Stromal cell of bone marrow (primary cell): ENCODE measurements around the gene WBP2.
A peak's percentile ranks its signal among the peaks of the same experiment; 100 is the strongest.
"Not testable (repeated sequence)": the region's sequence is repeated elsewhere in the genome, so short reads cannot be mapped to it uniquely, and the experiment has no call there.

Experiments used
- DNase-seq: peaks from one replicate; pipeline ENCODE4 v3.0.0-alpha.2; 2012; ENCODE audit warnings: low read depth

The WBP2 gene

DNA sequence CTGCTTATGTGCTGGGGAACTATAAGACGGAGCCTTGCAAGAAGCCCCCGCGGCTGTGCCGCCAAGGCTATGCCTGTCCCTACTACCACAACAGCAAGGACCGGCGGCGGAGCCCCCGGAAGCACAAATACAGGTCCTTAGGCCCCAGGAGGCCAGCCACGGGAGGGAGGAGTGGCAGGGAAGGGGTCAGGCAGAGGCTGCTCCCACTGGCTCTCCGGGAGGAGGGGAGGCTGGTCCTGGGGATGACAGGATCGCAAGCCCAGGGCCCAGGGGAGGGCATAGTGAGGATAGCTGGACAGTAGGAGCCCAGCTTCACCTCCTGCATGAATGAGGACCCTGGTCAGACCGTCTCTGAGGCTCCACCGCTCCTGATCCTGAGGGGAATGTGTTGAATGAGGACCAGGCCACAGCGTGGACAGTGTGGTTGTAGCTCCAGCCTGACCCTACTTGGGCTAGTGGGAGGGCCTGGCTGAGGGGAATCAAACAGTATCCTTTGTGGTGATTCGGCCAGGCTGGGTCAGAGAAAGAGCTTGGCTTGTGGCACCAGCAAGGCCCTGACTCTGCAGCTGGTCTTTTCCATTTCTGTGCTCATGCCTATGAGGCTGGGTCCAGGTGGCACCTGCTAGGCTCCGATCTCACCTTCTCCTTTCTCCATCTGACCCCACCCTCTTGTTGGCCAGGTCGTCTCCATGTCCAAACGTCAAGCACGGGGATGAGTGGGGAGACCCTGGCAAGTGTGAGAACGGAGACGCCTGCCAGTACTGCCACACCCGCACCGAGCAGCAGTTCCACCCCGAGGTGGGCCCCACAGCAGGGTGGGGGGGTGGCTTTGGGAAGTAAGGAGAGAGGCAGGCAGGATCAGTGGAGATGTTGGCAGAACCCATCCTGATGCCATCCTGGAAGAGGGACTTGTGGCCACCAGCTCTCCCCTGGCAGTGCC is 41.8 kb downstream of the WBP2 start:
- no peak for DNase-seq

DNA sequence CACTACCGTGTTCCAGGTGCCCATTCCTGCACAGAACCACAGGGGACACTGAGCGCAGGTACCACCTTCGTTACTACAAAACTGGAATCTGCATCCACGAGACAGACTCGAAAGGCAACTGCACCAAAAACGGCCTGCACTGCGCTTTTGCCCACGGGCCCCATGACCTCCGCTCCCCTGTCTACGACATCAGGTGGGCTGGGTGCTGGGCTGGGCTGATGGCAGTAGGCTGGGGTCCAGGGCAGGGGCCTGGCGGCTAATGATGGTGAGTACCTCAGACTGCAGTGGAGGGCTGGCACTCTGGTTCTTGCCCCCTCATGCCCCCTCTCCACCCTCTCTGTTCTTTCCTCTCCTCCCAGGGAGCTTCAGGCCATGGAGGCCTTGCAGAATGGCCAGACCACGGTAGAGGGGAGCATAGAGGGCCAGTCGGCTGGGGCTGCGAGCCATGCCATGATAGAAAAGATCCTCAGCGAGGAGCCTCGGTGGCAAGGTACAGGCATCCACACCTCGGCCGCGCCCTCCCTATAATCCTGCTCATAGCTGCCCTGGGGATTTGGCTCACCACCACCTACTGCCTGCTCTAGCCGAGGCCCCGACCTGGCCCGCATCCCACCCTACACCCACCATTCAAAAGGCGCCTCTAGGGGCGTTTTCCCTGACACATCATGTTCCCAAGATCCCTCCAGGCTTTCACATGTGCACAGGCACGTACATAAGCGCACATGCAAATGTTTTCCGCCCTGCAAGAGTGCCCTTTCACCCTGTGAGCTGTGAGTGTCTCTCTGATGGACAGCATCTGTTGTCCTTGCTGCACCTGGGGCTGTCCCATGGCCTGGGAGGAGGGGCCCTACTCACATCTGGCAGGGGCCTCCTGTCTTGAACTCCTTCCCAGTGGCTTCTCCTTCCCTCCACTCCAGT is 42.8 kb downstream of the WBP2 start:
- no peak for DNase-seq

DNA sequence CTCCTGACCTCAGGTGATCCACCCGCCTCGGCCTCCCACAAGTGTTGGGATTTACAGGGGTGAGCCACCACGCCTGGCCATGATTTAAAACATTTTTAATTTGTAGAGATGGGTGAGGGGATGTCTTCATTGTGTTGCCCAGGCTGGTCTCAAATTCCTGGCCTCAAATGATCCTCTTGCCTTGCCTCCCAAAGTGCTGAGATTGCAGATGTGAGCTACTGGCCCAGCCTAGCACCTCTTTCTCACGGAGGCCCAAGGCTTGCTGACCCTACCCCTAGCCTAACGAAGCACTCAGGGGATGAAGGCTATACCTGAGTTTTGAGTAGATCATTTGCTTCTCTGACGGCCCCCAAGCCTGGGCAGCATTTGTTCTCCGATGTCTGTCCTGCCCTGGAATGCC is 44.0 kb downstream of the WBP2 start:
- no peak for DNase-seq

DNA sequence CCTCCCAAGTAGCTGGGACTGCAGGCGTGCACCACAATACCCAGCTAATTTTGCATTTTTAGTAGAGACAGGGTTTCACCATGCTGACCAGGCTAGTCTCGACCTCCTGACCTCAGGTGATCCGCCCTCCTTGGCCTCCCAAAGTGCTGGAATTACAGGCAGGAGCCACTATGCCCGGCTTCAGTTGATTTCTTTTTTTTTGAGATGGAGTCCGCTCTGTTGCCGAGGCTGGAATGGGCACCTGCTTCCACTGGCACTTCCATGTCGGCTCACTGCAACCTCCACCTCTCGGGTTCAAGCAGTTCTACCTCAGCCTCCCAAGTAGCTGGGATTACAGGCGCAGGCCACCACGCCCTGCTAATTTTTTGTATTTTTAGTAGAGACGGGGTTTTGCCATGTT is 44.4 kb downstream of the WBP2 start:
- not testable (repeated sequence) for DNase-seq

DNA sequence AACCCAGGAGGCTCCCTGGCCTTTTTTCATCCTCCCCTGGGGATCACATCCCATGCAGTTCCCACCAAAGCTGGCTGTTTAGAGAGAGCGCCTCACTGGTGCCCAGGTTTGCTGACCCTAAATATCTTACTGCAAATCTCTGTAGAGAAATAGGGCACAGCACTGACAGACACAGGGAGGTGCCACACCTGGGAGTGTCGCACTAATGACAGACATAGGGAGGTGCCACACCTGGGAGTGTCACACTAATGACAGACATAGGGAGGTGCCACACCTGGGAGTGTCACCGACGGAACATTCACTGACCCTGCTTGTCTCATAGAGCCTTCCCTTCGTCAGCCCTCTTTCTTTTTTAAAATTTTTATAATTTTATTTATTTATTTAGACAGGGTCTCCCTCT is 44.9 kb downstream of the WBP2 start:
- DNase-seq, result no peak

DNA sequence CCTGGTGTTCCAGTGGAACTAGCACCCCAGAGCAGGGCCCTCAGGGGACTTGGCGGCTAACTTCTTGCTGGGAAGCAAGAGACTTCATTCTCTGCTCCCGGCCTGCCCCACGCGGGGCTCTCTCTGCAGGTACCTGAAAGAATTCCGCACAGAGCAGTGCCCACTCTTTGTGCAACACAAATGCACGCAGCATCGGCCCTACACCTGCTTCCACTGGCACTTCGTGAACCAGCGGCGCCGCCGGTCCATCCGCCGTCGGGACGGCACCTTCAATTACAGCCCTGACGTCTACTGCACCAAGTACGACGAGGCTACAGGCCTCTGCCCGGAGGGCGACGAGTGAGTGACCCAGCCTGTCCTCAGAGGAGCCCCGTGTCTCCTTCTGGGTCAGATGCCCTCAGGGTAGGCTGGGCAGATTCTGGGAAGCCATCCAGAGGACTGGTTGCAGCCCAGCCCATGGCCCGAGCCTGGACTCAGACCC is 45.5 kb downstream of the WBP2 start:
- no peak for DNase-seq

DNA sequence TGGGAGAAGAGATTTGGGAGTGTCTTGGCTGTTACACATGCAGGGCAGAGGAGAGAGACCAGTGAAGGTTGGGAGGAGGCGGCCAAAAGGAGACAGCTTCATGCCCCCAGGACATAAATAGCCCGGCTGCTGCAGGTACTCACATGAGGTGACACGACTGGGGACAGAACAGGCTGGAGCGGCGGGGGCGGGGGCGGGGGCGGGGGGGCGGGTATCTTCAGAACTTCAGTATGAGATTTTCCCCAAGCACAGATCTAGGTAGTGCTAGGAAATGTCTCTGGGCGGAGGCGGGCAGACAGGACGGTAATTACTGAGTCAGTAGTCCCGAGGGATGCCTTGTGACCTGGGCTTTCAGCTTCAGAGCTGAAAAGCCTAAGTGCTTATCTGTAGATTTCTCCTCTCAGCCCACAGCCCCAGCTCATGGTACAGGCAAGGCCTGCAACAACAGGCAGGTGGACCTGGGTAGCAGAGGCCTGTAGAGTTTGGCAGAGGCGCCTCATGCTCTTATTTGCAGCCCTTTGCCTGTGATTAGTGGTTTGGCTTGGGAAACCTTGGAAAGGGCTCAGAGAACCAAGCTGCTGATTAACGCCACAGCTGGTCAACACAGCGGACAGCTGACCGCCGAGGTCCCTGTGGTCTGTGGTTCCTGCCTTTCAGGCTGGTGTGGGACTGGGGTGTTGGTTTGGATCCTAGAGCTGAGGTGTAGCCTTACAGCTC is 46.1 kb downstream of the WBP2 start:
- DNase-seq, result peak; percentile 84

DNA sequence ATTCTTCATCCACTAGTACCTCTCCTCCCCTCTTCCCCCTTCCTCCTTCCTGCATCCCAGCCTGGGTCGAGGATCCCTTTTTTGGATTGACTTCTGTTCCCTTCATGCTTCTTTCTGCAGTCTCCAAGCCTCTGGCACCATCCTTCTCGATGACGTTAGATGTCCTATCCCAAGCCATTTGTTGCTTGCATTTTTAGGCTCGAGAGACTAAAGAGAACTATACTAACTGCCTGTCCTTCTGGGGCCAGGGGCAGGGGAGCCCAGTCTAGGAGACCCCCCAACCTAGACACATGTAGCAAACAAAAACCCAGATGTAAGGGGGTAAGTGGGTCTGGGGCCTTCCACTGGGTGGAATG is 46.6 kb downstream of the WBP2 start:
- DNase-seq, result no peak

DNA sequence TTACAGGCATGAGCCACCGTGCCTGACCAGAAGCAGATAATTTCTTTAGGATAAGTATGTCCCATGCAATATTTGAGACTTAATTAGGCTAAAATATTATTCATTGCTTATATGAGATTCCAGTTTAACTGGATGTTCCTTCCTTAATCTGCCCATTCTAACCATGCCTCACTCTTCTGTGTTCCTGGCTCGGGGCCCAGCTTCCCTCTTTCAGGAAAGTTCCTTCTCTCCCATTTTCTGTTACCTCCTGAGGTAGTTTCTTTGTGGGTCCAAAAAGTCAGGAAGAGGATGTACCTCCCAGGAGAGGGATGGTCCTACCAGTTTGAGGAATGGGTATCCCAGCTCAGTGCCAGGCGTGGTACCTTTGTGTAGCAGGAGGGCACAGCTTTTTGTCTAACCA is 47.3 kb downstream of the WBP2 start:
- DNase-seq, result no peak

DNA sequence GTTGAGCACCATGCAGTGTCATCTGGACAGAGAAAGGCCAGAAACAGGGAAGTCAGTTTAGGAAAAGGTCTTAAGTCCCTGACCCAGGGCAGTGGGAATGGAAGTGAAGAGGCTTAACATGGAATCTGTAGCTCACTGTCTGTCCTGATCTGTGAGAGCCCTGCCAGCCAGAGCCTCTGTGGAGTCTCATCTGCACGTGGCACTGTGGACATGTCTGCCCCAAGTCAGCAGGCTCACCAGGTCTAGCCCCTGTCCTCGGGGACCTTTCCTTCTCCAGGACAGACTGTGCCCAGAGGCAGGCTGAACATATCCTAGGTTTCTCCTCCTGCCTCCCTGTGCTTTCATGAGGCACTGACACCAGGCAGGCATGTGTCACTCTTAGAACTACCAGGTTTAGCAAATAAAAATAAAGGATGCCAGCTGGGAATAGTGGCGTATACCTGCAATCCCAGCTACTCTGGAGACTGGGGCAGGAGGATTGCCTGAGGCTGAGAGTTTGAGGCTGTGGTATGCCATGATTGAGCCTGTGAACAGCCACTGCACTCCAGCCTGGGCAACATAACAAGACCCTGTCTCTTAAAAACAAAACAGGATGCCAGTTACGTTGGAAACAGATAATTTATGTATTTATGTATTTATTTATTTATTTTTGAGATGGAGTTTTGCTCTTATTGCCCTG is 48.2 kb downstream of the WBP2 start:
- DNase-seq, result no peak

DNA sequence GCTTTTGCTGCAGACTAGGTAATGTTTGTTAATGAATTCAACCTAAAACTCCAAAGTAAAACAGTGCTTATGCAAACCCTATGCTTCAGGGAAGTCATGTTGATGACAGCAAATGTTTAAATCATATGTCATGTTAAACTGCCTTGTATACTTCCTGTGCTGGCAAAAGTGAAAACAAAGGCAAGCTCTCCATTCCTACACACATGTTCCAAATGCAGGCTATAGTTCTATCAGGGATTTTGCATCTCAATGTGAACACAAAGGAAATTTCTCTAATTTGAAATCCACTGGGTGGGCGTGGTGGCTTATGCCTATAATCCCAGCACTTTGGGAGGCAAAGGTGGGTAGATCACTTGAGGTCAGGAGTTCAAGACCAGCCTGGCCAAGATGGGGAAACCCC is 51.3 kb downstream of the WBP2 start:
- DNase-seq, result no peak

DNA sequence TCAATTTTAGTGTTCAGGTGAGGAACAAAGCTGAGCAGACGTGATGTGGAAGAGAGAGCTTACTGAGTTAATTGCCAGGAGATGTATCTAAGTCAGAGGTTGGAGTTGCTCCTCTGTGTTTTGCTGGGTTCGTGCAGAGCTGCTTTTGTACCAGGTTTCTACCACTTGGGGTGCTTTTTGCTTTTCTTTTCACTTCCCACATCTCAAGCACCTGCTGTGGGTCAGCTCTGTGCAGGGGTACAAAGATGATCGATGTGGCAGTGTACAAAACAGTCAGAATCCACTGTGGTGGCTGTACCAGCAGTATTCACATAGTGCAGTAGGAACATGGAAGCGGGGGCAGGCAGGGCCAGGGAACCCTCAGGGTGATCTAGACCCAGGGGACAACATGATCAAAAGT is 55.7 kb downstream of the WBP2 start:
- DNase-seq, result no peak

DNA sequence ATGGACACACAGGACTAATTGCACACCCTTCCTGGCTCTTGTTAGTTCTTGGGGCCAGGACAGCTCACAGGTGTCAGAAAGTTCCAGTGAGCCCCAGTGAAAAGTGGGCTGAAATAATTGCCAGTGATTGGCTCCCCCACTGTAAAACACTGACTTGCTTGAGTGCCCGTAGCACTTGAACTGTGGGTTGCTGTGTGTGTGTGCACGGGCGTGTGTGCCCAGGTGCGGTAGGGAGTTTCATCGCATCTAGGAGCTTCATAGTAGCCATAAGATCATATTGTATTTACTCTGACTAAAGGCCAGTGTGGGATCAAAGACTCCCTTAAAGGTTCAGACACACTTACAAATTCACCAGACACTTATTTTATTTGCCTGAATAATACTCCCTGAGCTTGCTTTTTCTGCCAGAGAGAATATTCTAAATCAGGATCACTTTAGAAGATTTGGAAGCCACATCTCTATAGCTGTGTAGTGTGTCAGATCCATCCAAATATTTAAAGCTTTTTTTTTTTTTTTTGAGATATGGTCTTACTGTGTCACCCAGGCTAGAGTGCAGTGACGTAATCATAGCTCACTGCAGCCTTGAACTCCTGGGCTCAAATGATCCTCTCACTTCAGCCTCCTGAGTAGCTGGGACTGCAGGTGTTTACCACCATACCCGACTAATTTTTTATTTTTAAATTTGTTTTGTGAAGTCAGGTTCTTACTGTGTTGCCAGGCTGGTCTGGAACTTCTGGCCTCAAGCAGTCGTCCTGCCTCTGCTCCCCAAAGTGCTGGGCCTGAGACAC is 59.1 kb downstream of the WBP2 start:
- DNase-seq, result no peak
